Lower leg skin (tissue), 4 donors: ENCODE results near the gene PEX5L. TPM values are rescaled to one million over a fixed set of nuclear protein-coding genes. Genes with fewer than 3 reads are reported as not detected.

ENCODE experiments used
- DNase-seq, 2 donors: peaks; one replicate each; pipeline ENCODE4 v3.0.0-alpha.2; 2019; ENCODE audit warnings: low spot score in 2 of 2
- H3K4me3 ChIP-seq: fragments of 200-600 bp; sonication (generic); 2 replicates; pipeline ENCODE4 v1.5.1; 2017; ENCODE audit warnings: mild to moderate bottlenecking, low read depth; ENCODE audit not compliant: poor library complexity, severe bottlenecking
- CTCF ChIP-seq, 3 donors: fragments of 450-650 bp; IDR thresholded peaks; one replicate each; pipeline ENCODE4 v1.5.1; 2016; ENCODE audit warnings: antibody characterized with exemption in 3 of 3, mild to moderate bottlenecking in 3 of 3, moderate library complexity in 2 of 3
- POLR2A ChIP-seq, 2 donors: fragments of 450-650 bp; IDR thresholded peaks; one replicate each; pipeline ENCODE4 v1.6.1; 2016 to 2017; ENCODE audit warnings: antibody characterized with exemption in 2 of 2, mild to moderate bottlenecking in 1 of 2, moderate library complexity in 1 of 2
- whole genome bisulfite sequencing, 2 donors: methylation state at CpG; one replicate each; pipeline ENCODE4 v1.1.5; 2018; 5-methylcytosine and 5-hydroxymethylcytosine counted together
- intact Hi-C: fragments of 100-400 bp; cut with DNase I; formaldehyde crosslinking; loops from one replicate; pipeline ENCODE4 v1.15.0; 2023; ENCODE audit warnings: low total_unique reads
- total RNA-seq, 4 donors: library from RNA; depleted of rRNA; stranded (reverse); fragments of >200 nt; gene quantifications; one replicate each; pipeline ENCODE4 v1.1.0, GENCODE V29; 2016

PEX5L gene
- total RNA-seq, 4 donors from 2014 or later: not detected

- WGBS, 2 donors: 63 to 73% methylated on average over 9 of the region's 9 CpGs
- intact Hi-C loops: no loop called here
- no peak overlapping the region for H3K4me3 ChIP-seq
- TF ChIP-seq CTCF (IDR thresholded peaks at IDR 0.05): no peak
- no peak for TF ChIP-seq POLR2A (IDR thresholded peaks at IDR 0.05)
- no peak for DNase-seq
These were observed 267.1 kb downstream of the PEX5L start for GRCh38 chr3:179769411-179770247.

GRCh38 chr3:179768080-179768479 lies 268.7 kb downstream of the PEX5L start:
- H3K4me3 ChIP-seq: no peak overlapping the region
- intact Hi-C loops: no loop called here
- no peak for TF ChIP-seq CTCF (IDR thresholded peaks at IDR 0.05)
- no peak for TF ChIP-seq POLR2A (IDR thresholded peaks at IDR 0.05)
- no peak for DNase-seq
- 52% methylated on average over 3 of the region's 3 CpGs for WGBS, 2 donors

- TF ChIP-seq CTCF (IDR thresholded peaks at IDR 0.05): no peak
- no peak for TF ChIP-seq POLR2A (IDR thresholded peaks at IDR 0.05)
- WGBS, 2 donors: 94 to 100% methylated on average over 4 of the region's 4 CpGs
- DNase-seq: no peak
- intact Hi-C loops: no loop called here
- no peak overlapping the region for H3K4me3 ChIP-seq
These were observed 270.2 kb downstream of the PEX5L start for GRCh38 chr3:179766416-179767133.

- WGBS, 2 donors: 76 to 84% methylated on average over 2 of the region's 2 CpGs
- intact Hi-C loops: no loop called here
- TF ChIP-seq CTCF (IDR thresholded peaks at IDR 0.05) (no peak), POLR2A (IDR thresholded peaks at IDR 0.05) (no peak)
- no peak for DNase-seq
- no peak overlapping the region for H3K4me3 ChIP-seq
These were observed 271.3 kb downstream of the PEX5L start for GRCh38 chr3:179765396-179765795.

- intact Hi-C loops: no loop called here
- WGBS, 2 donors: 92 to 94% methylated on average over 8 of the region's 8 CpGs
- no peak for DNase-seq
- no peak for TF ChIP-seq POLR2A (IDR thresholded peaks at IDR 0.05)
- TF ChIP-seq CTCF (IDR thresholded peaks at IDR 0.05): no peak
- no peak overlapping the region for H3K4me3 ChIP-seq
These were observed 275.8 kb downstream of the PEX5L start for GRCh38 chr3:179760944-179761343.
